ENCODE results near the gene UBTD1.

The UBTD1 gene

DNA sequence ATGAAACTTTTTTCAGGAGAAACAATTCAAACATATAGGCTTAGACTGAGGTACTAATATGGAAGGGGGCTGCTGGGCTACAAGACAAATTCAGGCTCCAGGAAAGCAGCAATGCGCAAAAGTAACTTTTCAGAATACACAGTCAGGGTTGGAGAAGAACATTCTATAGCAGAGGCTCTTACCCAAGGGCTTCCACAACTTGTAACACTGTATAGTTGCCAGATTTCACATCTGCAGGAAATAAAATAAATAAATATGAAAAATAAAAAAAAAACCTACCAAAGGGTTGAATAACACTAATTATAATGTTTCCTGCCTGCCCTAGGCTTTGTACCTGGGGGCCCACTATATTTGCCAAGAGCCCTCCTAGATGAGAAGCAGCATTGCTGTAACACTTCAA lies 14.8 kb upstream of the UBTD1 start:
- DNase-seq = no peak

DNA sequence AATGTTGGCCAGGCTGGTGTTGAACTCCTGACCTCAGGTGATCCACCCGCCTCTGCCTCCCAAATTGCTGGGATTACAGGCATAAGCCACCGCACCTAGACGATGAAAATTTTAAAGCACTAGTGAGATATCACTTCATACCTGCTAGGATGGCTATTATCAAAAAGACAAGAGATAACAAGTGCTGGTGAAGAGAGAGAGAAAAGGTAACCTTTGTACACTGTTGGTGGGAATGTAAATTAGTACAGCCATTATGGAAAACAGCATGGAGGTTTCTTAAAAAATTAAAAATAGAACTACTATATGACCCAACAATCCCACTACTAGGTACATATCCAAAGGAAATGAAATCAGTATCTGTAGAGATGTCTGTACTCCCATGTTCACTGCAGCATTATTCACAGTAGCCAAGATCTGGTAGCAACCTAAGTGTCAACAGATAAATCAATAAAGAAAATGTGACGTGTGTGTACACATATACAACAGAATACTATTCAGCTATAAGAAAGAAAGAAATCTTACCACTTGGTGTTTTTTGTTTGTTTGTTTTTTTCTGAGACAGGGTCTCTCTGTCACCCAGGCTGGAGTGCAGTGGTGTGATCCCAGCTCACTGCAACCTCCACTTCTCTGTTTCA lies 13.0 kb upstream of the UBTD1 start:
- no peak for DNase-seq

DNA sequence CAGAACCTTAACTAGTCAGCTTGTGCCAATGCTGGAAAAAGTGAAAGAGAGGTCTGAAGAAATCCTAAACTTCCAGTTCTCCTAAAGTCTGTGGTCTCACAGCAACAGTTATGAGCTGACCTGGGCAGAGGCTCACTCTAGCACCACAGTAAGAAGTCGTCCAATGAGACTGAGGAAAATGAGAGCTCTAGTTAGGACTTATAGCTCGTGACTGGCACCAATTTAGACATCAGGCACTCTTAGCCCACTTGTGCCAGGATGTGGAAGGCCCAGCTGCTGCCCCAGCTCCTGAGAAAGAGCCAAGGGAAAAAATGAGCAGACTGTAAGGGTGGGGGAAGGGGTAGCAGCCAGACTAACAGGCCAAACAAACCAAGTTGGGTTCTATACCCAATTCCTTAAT lies 8.1 kb upstream of the UBTD1 start:
- no peak for DNase-seq

DNA sequence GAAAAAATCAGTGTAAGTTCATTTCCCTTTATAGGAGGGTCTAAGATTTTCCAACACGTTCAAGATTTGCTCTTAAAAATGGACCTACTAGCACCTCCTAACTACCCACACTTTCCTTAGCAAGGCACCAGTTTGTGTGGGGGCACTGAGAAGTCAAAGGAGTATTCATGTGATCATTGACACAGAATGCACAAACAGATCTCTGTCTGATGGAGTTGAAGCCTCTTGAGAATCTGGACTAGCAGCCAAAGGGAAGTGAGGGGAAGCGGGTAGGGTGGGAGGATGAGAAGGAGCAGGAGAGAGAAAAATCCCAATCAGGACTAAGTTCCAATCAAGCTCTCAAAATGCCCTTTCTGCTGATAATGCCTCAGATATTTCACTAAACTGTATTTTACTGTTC lies 4.6 kb upstream of the UBTD1 start:
- no peak for DNase-seq

DNA sequence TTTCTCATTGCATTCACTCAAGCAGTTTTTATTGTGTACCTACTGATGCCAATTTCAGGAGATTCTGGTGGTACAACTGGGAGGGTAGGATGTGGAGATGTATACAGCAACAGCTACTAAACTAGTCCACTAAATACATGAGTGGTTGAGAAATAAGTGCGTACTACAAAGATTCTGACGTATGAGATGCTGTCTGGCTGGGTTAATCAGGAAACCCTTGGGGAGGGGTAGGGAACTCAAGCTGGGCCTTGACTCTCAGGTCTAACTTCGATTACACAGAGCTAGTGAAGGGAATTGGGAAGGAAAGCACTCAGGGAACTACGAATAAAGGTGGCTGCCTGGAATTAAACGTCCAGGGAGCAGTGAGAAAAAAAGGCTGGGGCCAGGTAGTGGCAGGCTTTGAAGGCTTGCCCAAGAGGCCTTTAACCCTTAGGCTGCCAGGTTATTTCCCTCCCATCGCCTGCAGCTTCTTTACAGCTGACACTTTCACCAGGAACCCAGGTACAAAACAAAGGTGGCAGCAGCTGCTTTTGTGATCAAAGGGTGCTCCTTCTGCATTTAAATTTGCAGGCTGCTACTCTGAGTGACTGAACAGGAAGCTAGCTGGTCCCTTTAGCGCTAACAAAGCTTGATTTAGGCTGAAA lies 3.7 kb upstream of the UBTD1 start:
- no peak for DNase-seq

DNA sequence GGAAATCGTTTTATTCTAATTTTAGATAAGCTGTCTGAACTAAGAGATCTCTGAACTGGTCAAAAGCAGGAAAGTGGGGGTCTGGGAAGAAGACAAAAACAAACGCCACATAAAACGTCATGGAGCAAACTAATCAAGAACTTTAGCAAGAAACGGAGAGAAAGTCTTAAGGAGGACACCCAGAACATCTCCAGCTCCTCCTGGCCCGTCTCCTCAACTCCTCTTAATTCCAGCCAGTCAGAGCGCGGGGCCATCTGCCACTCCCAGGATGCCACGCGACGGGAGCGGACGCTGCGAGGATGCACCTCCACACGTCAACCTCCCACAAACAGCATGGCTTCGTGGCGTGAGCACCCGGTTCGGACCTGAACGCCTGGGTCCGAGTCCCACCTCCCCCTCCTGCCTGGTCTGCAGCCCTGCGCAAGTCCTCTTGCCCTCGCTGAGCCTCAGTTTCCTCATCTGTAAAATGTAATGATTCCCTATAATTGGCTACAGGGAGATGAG lies 1.1 kb upstream of the UBTD1 start:
- peak; percentile 88 for DNase-seq

DNA sequence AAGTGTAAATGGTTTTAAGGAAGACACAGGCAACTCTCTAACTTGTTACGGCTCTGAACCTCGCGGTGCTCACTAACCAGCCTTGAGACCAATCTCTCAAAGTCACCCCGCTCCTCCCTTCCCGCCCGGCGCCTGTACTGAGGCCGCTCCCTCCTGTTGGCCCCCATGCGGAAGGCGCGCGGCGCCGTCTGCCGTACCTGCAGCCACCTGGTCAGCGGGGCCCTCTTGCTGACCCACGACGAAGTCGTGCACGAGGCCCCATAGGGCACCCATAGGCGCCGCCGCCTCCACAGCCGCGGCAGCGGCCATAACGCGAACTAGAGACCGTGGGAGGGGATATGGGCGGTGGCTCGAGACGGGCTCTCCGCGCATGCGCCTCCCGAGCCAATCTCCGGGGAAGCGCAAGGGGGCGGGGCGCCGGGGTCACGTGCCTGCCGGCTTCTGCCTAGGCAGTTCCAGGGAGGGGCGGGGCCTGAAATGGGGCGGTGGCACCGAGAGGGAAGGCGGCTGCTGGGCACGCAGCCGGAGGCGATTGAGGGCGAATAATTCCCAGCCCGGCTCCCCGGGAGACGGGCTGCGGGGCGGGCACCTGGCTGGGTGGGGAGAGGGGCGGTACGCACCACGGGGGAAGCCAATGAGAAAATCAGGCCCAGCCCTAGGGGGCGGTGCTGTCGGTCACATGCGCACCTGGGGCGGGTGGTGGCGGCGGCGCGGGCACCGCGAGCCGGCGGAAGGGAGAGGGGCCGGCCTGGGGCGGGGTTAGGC lies 466 bp upstream of the UBTD1 start, which contains the start of gene MMS19:
Gene MMS19 (minus strand): TSS at position 347 of the 765 bp plus-strand sequence. CDS start 38 bp downstream, at position 309.
- peak; percentile 100 for DNase-seq

DNA sequence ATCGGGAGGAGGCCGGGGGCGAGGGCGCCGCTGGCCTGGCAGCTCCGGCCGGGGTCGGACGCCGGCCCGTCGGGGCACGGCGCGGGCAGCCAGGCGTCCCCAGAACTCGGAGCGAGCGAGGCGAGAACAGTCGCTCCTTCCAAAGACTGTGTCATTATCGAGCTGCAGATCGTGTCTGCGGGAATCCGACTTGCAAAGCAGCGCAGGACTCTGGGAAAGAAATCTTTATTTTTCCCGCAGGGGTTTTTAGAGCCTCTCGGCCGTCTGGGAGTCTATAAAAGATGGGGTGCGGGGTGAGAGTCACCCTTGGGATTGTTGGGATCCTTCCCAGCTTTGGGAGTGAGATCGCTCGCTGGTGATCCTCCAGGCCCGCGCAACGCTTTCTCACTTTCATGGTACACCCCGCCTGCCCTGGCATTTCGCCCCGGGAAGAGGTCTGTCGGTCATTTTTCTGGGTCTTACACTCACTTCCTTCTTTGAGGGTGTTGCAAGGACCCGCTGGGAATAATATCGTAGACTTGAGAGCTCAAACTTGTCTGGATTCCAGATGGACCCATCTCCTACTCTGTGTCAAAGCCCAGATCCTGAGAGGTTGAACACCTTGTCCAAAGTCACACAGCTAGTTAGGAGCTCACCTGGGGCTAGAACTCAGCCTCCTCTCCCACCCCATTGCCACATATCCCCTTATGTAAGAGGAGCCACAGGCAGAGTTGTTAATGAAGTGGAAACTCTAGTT lies 1.0 kb downstream of the UBTD1 start:
- no peak for DNase-seq

DNA sequence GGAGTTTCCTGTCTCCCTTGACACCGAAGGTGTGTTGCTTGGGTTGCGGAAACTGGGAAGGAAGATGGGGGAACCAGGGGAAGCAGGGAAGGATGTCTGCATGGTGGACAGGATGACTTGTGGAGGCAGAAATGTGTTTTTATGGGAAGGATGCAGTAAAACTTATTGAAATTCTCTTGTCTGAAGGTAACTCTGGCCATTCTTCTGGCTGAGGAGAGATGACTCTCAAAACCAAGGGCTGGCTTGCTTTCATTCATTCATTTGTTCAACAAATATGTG lies 1.5 kb downstream of the UBTD1 start:
- DNase-seq = no peak

DNA sequence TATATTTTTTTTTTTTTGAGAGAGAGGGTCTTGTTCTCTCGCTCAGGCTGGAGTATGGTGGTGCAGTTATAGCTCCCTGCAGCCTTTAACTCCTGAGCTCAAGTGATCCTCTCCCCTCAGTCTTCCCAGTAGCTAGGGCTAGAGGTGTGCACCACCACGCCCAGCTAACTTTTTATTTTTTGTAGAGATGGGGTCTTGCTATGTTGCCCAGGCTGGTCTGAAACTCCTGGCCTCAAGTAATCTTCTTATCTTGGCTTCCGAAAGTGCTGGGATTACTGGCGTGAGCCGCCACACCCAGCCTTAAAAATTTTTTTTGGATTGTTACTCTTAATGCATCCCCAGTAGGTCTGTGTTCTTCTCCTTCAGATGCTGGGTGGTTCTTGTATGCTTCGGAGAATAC lies 4.2 kb downstream of the UBTD1 start:
- no peak for DNase-seq

DNA sequence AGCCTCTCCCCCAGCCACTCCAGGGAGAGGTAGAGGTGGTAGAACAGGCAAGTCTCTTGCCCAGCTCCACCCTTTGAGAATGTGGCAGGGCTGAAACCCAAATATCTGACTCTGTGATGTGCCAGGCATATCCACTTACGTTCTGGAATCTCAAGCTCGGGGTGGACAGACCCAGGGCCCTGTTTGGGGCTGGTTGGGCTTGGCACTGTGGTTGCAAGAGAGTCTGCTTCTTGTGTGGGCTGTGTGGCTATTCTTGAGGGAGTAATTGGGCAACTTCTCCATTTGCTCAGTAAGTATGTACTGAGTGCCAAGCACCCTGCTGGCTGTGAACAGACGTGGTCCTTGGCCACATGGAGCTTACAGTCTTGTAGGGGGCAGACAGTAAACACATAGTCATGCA lies 4.7 kb downstream of the UBTD1 start:
- DNase-seq = no peak

DNA sequence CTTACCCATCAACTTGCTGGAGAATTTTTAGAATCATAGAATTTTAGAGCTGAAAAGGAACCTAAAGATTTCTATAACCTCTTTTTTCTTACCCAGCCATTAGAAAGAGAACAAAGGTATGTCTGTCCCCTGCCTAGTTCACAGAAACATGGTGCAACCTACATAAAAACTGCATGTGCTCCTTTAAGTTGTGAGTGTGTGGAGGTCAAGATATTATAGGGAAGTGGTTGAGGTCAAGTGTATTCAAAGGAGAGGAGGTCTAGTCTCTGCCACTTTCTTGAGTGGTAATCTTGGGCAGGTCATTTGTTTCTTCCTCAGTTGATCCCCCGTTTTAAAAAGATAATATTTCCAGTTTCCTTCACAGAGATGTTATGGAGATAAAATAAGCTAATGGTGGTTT lies 6.4 kb downstream of the UBTD1 start:
- DNase-seq = no peak

DNA sequence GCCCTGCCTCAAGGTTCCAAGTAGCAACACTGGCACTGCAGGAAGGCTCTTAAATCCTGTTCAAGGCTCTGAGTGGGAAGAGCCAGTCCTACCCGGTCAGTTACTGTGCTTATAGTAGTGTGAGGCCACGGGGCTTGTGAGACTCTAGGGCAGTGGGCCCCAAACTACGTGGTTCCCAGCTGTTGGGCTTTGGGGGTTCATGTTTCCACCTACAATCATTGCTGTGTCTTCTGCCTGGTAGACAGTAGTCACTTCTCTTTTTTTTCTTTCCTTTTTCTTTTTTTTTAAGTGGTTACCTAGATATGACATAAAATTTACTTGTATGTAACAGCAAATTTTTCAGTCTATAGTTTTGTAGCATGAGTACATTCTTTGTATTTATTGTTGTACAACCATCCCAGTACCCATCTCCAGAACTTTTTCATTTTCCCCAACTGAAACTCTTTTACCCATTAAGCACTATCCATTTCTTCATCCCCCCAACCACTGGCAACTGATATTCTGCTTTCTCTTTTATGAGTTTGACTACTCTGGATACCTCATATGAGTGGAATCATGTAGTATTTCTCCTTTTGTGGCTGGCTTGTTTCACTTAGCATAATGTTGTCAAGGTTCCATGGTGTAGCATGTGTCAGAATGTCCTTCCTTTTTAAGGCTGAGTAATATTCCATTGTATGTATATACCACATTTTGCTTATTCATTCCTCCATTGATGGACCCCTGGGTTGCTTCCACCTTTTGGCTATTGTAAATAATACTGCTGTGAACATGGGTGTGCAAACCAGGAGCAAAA lies 7.7 kb downstream of the UBTD1 start:
- DNase-seq = no peak

DNA sequence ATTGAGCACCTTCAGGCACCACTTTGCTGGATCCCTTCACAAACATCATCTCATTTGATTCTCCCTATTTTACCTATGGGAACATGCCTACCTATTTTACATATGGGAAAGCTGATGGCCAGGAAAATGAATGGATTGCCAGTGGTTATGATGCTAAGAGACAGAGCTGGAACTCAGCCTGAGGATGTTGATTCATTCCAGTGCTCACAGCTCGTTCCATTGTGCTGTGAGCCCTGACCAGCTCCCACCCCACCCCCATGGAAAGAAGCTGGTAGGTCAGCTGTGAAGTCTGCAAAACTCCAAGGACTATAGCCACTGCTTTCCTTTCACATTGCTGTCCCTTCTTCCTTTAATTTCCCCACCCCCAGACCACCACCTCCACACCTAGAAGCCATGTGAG lies 9.6 kb downstream of the UBTD1 start:
- no peak for DNase-seq

DNA sequence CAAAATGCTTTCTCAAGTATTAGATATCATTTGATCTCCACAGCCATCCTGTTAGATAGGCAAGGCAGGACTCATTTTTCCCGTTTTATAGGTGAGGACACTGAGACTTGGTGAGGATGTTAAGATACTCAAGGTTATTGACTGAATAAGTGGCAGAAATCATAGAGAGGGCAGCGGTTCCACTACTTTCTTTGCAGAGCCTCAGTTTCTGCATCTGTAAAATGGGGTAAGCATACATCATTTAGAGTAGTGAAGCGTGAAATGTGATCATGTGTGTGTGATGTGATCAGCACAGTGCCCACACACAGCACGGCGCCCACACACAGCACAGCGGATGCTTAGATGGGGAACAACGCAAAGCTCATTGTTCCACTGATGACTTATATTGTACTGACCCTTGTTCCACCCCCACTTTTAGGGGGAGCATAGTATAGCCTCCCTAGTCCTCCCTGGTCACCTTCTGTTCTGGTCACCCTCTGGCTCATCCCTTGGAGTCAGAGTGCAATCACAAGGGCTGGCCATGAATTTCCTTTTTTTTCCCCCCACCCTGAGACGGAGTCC lies 10.5 kb downstream of the UBTD1 start:
- no peak for DNase-seq

DNA sequence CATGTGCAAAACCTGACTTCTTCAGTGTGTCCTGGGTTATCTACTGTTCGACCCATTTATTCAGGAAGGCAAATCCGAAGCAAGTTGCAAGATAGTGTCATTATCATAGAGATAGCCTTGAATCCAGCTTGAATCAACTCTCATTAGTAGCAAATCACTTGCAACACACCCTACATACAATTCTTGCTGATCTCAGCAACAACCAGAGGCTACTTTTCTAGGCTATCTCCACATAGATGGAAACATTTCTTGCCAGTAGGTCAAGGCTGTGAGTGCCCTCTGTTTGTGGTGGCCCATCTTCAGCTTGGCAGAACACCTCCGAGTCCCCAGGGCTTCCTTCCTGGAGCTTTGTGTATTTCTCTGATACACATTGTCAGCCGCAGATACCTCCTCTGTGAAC lies 12.0 kb downstream of the UBTD1 start:
- DNase-seq = no peak

DNA sequence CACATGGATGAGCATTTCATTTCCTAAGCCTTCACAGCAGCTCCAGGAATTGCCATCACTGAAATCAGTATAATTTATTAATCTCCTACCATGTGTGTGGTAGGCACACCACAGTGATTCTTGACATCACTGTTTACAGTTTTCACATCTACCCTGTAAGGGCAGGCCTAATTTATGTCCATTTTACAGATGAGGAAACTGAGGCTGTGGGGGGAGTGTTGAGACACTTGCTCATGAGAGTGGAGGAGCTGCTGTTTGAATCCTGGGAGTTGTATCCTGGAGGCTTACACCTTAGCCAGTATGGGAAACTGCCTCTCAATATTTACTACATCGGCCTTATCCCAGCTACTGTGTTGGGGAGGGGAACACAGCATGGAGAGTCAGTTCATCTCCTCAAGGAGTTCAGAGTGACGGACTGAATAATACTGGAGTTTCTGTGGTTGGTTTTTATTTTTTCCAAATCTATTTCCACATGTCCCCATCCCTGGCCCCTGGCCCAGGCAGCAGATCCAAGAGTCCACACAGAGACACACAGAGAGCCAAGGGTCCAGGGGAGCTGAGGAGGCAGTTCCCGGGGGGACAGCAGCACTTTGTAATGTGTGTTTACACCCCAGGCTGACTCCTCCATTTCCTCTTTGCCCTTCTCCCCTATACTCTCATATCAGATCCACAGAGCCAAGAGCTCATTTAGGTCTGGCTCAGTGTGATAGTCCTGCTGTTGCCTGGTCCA lies 13.2 kb downstream of the UBTD1 start:
- no peak for DNase-seq

DNA sequence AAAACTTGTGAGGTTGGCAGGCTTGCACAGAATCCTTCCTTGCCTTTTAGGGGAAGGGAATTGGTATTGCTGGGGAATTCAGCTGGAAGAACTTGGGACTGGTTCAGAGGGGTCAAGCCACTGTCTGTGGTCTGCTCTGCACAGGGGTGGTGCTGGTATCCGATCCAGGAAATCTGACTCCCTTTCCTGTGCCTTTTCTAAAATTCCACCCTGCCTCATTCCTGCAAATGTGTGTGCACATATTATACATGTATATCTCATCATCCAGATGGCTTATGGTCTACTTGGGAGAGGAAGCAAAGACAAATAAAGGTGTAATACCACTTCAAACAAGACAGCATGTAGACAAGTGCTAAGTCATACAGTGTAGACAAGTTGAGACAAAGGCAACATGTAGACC lies 14.3 kb downstream of the UBTD1 start:
- no peak for DNase-seq

DNA sequence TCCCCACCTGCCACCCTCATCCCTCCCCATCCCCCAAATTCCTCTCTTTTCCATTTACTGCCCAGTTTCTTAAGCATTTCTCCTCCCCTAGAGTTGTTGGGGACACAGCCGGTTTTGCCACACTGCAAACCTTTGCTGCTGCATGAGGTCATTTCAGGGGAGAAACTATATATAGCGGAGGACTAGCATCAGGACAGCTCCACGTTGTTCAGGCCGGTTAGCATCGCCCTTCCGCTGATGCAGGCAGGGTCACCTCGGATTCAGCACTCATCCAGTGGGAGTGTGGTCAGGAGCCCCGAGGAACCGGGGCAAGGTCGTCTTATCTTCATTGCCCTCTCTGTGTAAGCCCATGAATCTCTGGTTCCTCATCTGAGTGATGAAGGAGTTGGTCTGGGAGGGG lies 15.6 kb downstream of the UBTD1 start:
- no peak for DNase-seq

DNA sequence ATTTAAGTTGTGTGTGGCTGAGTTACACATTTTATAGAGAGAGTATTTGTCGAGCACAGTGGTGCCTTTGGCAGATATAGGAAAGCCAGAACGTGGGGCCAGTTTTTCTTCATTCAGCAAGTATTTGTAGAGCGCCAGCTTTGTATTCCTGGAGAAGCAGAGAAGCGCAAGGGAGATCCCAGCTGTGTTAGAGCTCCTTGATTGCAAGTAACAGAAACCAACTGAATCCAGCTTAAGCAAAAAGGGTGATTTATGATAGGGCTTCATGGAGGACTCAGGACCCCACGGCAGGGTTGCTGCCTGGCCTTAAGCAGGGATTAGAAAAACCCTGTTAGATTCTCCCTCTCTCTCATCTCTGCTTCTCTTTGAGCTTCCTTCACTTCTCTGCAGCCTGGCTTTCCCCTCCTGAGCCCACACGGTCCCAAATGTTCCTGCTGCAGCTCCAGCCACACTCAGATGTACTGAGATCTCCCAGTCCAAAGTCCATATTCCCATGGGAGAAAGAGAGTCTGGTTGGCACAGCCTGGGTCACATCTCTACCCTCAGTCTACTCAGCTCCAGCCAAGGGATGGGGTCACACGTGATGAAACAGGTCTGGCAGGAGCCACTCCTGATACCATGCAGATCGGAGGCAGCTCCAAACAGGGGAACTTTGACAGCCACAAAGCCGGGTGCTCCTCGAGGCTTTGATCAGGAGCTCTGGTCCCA lies 16.7 kb downstream of the UBTD1 start:
- no peak for DNase-seq
